NCI-H1694 (cell line): ENCODE measurements around the gene CRK.

Experiments
- DNase-seq: peaks from one replicate; lab custom pipeline; 2025; lab: John Stamatoyannopoulos, UW

CRK gene

DNA sequence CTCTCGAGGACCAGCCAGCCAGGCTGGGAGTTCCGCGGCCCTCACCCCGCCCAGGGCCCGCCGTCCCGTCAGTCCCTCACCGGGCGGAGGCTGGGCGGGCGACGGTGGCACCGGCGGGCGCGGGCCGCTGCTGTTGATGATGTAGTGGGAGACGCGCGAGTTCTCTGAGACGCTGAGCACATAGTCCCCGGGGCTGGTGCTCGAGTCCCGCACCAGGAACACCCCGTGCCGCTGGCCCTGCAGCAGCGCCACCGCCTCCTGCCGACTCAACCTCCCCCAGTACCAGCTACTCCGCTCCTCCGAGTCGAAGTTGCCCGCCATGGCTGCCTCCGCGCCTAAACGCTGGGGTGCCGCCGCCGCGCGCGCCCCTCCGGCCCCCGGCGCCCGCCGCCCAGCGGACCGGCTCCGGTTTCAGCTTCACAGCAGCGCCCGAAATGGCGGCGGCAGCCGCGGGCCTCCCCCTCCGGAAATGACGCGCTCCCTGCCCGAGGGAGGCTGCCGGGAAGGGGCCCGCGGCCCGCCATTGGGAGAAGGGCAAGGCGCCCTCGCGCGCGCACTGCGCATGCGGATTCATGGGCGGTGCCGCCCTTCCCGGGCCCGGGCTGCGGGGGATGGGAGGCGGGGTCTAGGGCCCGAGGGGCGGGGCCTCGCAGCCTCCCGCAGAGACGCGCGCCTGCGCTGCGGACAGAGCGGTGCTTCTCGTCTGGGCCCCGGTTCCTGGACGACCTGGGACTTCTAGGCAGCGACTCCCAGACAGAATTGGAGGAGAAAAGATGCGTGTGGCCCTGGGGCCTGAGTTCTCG, at the start of gene CRK:
Gene CRK (minus strand): TSS at position 436 of the 803 bp plus-strand sequence. CDS start 115 bp downstream, at position 321.
- DNase-seq = peak; percentile 87

DNA sequence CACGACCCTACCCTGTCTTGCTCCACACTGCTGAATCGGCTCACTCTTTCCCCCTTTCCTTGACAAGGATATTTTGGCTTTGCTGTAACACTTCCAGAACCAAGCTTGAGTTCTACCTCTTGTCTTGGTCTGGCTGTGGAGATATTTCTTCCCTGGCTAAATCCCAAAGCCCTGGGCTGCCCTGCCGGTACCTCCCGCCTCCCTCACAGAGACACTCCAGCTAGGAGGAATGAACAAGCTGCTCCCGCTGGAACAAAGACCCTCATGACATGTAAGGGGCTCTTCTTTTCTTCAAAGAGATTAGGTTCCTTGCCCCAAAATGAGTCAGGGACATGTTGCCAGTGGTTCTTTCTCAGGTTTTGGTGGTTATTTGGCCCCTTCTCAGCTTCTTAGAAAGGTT, 49.6 kb upstream of the CRK start:
- no peak for DNase-seq

DNA sequence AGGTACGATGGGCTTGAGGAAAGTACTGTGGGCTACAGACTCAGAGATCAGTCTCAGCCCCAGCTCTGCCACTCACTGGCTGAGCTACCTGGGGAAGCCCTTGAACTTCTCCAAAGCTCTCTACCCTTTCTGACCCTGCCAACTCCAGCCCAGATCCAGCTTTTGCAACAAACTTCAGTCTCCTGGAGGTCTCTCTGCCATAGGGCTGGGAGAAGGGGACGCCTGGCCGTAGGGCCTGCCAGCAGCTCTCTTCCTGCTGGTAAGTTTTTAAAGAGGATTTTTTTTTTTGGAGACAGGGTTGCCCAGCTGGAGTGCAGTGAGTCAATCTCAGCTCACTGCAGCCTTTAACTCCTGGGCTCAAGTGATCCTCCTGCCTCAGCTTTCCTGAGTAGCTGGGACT, 48.8 kb upstream of the CRK start:
- no peak for DNase-seq

DNA sequence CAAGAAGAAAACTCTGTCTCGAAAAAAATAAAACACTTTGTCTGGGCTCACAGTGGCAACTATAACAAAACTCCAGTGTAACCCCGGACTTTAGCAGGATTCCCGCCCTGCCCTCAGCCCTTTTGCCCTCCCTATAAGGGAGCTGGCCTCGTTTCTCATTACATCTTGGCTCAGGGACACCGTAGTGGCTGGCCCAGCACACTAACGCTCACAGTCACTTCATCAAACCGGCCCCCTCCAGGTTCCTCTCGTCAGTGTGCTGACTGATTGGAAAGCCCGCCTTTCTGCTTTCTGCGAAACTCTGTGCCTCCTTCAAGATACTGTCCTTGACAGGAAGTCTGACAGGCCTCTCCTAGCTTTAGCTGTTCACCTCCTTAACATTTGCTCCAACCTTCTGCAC, 47.7 kb upstream of the CRK start:
- DNase-seq = no peak

DNA sequence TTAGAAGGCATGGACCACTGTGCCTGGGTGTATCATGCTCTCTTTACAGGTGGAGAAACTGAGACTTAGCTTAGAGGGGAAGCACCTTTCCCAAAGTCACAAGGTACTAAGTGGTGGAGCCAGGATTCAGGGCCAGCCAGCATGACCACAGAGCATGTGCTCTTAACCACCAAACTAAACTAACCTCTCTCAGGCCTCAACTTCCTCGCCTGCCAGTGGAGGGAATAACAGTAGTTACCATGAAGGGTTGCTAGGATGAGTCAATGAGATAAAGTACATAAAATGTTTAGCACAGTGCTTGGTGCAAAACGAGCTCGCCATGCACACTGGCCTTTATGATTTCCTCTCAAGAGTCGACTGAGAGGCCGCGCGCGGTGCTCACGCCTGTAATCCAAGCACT, 42.8 kb upstream of the CRK start:
- DNase-seq = no peak

DNA sequence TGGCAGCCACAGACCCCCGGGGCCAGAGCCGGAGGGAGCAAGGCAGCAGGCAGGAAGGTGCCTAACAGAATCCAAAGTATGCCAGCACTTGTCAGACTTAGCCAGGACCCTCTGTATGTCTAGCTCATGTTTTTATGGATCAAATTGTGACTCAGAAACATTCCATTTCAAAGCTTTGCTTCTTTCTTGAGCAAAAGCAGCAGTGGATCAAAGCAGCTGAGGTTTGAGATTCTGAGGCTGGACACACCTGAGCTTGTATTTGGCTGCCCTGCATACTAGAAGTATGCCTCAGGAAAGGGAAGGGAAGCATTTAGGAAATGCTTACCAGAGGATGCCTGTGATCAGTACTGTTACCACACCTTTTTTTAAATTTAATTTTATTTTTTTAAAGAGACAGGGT, 42.2 kb upstream of the CRK start:
- DNase-seq = no peak

DNA sequence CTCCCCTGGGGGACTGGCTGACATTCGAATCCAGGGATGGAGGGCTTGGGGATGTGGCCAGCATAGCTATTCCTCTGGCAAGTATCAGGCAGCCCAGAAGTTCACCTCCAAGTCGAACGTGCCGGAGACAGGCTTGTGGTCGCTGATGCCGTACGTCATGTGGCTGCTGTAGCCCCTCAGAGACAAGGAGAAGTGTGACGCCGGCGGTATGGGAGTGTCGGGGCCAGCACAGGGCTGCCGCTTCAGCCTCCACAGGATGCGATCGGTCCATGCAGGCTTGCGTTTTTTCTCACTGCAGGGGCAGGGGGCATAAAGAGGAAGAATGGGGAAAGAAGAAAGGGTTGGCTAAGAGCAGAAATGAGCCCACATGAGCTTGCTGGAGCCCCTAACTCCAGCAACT, 41.8 kb upstream of the CRK start:
- no peak for DNase-seq

DNA sequence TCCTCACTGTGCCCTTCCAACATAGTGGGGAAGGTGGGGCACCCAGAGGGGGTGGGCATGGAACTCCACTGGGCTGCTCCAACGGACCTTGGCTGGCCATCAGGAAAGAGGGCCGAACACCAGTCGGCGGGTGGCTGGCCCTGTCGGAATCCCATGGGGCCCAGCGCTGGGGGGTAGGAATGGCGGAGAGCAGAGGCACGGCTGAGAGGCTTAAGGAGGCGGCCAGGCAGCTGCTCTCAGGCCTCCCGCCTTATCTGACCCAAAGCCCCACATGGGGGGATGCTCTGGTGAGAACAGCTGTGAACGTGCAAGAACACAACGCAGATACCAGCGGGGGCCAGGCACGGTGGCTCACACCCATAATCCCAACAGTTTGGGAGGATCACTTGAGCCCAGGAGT, 40.8 kb upstream of the CRK start:
- no peak for DNase-seq

DNA sequence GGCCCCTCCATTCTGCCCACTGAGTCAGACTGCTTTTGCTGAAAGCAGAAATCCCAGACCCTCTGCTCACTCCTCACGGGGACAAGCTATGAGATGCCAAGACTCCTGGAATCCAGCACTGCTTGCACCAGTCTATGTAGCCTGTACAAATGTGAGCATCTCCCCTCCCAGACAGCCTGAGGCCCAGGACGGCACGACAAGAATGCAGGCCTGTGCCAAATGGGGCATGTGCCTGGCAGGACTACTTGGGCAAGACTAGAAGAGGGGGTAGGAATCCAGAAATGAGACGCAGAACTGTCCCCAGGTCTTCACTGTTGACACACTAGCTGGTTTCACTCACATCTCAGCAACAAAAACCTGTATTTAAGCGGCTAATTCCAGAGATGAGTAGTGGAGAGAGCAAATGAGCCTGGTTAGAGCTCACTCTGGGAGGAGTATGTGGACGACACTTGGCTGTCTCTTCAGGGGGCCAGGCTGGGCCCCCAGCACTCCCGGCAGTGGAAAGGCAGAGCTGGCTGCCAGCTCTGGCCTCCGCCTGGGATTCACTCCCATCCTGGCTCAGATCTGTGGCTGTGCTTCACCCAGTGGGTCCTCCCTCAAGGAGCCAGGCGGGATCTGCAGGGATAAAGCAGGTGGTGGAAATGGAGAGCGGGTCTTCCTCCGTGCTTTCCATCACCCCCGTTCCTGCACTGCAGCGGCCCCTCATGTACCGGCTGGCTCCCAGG, 39.4 kb upstream of the CRK start:
- DNase-seq = no peak

DNA sequence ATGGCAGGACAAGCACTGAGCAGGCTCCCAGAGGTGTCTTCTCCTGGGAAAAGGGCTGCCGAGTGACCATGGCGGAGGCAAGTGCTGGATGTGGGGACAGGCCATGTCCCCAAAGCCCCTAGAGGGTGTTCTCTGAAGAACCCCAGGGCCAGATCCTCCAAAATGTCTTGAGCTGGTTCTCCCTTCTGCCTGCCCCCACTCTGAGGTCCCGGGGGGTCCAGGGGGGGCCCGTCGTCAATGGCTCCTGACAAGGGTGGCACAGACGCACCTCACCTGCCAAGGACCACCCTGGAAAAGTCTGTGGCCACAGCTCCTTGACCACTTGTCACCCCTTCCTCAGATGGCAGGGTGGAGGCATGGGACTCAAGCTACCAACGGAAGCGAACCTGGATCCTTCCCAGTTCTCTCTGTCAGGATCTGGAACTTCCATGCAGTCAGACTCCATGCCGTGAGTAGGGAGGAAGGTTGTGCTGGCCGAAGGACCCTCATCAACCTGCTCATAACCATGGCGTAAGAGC, 38.8 kb upstream of the CRK start:
- no peak for DNase-seq

DNA sequence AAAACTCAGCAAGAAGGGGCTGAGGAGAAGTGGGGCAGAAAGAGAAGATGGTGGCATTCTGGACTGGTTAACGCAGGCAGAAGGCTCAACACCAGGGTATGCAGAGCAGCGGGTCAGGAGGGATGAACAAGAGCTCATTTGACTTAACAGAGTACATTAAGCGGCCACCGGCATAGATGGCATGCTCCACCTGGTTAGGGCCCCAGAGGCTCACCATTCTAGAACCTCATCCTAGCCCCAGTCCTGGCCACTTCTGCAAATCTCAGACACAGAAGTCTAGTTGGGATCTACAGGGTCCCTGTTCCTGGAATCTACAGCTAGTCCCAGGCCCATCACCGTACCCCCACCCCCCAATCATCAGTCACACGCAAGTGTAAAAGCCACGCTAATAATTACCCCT, 38.2 kb upstream of the CRK start:
- DNase-seq = no peak

DNA sequence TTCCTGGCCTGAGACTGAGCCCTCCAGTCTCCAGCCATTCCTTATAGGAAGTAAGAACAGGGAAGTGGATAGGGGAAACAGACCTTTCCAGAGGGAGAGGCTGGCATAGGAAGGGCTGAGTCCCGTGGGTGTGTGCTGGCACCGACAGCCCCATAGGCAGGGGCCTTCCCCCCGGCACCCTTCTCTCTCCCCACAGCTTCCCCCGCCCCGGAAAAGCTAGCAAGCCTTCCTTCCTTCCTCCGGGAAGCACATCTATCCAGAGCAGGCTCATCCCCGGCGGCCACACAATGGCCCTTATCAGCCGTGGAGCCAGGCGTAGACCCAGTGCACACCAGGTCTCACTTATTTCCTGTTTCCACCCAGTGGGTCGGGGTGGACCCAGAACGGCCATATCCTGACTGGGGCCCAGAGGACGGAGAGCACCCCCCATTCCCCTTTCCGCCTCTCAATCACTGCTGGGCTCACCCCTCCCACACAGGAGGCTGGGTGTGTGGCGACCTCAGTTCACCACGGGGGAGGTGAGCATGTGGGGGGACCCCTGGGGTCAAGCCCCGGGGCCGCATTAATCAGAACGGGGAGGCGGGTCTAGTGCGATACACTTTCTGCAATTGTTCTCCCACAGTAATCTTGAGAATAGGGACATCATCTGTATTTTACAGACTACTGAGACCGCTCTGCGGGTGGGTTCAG, 37.4 kb upstream of the CRK start:
- no peak for DNase-seq

DNA sequence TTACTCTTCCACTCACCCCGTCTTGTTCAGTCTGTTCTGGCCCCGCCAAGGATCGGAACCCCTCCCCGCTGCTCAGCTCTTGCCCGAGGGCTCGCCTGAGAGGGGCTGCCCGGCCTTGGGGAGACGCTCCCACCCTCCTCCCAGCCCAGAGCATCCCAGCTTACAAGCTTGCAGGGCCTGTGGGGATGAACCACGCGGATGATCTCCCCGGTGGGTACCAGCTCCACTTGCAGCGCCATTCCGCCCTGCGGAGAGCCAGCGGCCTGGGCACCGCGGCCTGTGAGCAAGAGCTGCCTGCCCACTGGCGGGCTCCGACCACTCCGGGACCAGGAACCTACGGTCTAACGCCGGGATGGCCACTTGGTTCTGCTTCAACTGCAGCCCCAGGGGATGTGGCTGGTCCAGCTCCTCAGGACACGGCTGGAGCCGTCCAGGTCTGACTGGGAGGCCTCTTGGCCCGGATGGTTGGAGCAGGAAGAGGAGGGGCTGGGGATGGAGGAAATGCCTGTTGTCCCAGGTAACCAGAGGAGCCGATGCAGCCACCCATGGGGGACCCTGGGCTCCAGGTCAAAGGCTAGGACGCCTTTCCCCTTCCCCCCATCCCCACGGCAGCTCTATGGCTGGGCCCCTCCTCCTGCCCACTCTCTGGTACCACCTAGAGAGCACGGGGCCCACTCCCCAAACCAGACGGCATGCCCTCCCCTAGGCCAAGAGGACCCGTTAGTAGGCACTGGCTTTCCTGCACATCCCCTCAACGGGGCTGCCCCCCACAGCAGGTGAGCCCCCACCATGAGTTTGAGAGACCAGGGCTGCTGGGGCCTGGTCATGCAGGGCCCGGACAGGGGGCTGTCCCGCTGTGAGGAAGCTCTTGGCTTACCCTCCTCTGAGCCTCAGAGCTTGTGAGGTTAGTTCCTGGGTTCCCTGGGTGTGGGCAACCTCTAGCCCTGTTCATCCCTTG, 36.5 kb upstream of the CRK start, which contains the start of gene MYO1C:
Gene MYO1C (minus strand): TSS at position 438 of the 958 bp plus-strand sequence. CDS start 199 bp downstream, at position 239.
- DNase-seq = no peak

DNA sequence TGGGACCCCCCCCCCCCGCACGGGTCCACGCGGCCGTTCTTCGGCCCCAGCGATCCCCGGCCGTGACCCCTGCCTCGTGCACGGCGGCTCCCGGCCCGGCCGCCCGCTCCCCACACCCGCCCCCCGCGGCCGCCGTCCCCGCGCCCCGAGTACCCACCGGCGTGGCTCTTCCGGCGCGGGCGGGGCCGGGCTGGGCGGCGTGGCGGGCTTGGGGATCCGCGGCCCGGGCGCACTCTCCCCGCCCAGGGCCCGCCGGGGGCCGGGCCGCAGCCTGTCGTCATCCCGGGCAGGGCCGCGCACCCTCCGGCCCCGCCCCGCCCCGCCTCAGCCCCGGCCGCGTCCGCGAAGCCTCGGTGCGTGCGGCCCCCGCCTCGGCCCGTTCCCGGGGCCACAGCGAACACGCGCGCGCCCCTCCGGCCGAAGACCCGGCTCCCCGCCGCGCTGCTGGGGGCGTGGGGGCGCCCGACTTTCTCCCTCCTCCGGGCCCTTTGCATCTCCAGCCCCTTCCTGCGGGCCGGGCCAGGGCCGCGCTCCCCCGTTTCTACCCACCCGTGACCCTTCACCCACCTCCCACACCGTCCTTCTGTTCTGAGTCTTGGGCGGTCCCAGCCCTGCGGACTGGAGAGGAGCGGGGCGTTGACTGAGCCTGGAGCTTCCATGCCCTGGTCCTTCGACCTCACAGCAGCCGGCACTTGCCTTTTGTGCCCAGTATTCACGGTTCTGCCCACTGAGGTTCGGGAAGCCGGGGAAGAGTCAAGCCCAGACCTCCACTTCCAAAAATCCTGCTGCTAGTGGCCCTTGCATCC, 35.6 kb upstream of the CRK start:
- no peak for DNase-seq

DNA sequence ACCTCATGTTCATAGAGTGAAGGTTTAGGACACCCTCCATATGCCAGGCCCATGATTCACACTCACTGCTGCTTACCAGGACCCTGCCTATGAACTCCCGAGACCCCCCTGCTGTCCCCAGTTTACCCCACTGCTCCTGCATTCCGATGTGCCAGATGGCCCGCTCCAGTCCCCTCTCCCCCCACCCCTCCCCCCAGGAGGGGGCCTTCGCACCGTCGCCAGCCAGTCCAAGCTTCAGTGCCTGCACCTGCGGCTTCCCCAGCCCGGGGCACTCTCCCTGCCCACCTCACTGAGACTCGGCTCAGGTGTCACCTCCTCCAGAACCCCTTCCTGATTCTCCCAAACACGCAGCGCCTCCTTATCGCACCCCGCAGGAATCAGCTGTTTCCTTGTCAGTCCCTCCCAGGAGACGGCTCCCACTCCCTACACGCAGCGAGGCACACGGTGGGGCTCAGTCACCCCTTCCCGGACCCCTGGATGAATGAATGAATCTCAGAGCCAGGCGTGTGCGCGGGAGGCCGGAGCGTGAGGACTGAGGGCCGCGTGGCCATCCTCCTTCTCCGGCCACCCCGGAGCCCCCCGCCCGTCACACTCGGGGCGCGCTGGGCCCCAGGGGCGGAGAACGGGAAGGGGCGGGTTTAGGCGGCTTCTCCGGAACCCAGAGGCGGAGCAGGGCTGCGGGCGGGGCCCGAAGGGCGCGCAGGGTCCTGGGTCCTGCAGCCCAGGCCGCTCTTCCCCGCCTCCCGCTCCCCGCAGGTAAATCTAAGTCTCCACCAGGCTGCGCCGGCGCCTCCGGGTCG, 34.8 kb upstream of the CRK start:
- DNase-seq = peak; percentile 61

DNA sequence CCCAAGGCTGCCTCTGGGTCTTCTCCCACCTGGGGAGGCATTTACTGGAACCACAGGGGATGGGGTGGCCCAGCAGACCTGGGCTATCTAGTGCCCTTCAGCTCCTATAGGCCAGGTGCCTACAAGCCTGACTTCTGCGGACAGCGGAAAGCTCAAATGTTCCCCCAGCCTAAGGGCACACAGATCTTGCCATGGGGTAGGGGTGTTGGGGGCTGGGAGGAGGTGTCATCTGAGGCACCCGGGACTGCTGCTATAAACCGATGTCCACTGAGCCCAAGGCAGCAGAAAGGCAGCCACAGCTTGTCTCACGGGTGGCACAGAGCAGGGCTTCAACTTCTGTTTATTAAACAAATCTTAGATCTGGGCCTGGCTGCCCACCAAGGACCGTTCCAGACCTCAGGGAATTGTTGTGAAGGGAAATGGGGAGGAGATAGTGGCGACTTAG, 32.8 kb upstream of the CRK start:
- DNase-seq = no peak

DNA sequence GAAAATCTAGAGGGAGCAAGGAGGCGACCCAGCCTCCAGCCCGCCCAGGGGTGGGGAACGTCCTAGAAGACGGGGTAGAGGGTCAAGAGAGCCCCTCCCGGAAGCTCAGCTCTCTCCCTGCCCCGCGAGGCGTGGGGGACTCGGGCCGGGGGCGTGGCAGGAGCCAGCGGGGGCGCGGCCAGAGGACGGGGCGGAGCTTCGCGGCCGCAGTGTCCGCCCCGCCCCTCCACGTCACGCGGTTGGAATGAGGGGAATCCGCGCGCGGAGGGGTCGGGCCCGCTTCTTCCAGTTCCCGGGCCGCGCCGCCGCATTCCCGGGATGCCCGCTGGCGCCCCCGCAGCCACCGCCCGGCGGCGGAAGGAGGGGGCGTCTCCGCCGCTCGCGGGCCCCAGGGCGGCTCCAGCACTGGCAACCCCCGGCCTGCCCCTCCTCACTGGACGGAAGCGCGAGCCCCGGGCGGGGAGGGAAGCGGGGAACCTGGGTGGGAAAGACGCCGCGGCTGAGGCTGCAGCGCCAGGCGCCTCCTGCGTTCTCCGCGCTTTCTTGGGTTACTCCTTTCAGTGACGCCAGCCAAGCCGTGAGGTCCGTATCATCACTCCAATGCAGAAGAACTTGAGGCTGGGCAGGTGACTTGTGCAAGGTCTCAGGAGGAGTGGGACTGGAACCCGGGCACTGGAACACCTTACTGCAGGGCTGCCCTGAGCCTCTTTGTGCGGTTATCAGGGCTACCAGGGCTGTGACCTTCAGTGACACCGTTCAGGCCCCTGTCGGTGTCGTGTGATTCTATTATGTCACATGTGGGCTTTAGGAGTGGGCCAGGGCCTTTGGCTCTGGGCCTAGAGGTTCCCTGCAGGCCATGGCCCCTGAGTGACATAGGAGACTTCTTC, 32.1 kb upstream of the CRK start:
- DNase-seq = peak; percentile 16
